ENCODE data around the gene NKAP.

The NKAP gene

DNA sequence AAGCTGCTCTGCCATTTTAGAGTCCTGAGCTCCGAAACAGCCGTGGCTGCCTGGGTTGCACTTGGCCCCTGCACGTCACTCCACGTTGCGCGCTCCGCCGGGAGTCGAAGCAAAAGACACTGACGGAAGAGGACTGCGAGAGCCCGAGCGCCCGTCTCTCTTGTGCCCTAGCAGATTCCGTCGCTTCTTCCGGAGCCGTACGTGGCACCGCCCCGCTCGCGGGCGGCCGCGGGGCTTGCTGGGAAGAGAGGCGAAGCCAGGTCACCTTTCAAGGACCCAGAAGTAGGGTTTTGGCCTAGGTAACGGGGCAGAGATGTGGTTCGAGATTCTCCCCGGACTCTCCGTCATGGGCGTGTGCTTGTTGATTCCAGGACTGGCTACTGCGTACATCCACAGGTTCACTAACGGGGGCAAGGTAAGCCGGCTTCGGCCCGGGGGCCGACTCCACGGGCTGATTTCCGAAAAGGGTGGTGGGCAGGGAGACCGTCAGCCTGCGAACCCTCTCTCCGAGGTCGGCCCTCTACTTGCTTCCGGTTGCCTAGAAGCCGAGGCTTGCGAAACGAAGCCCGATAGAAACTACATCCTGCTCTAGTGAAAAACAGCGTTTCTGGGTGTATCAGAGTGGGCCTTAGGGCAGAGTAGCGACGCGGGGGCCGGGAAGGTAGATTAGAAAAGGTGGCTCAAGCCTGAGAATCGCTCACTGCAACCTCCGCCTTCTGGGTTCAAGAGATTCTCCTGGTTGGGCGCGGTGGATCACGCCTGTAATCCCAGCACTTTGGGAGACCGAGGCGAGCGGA, 71.8 kb downstream of the NKAP start, which contains the start of the genes NDUFA1 and RNF113A:
Gene NDUFA1, plus strand, starts transcription at position 234 of the 797 bp plus-strand sequence. Its CDS starts 80 bp downstream, at position 314.
Gene RNF113A, minus strand, starts transcription at position 135 of the 797 bp plus-strand sequence. Its CDS starts 120 bp downstream, at position 15.
- Mint-ChIP-seq H3K36me3 (ENCODE audit: insufficient read depth) (peaks cover 33% of the 10 kb centered on the region), H3K9me3 (no peaks in the 10 kb centered on the region), H3K4me3 (peak within 1 kb of the TSS; percentile 95), H3K4me1 (peaks cover 17% of the 10 kb centered on the region), H3K27ac (ENCODE audit: low read depth) (peak within 1 kb of the TSS; percentile 98), H3K27me3 (no peaks in the 10 kb centered on the region)
- ATAC-seq (replicated peaks; ENCODE audit: extremely low read depth, poor library complexity, severe bottlenecking) (peak; percentile 89), DNase-seq (ENCODE audit: low spot score in 2 of 2) (peak; percentile 64 to 79)

GRCh38 chrX:119871245-119871598, 72.3 kb downstream of the NKAP start:
- H3K4me1 Mint-ChIP-seq, result peaks cover 17% of the 10 kb centered on the region
- DNase-seq (ENCODE audit: low spot score in 2 of 2) (no peak), ATAC-seq (replicated peaks; ENCODE audit: extremely low read depth, poor library complexity, severe bottlenecking) (peak; percentile 45)
- H3K4me3 Mint-ChIP-seq, result peak overlapping the region; percentile 95
- no peaks in the 10 kb centered on the region for H3K9me3 Mint-ChIP-seq
- peak overlapping the region; percentile 98 for H3K27ac Mint-ChIP-seq (ENCODE audit: low read depth)
- H3K27me3 Mint-ChIP-seq, result no peaks in the 10 kb centered on the region
- peaks cover 32% of the 10 kb centered on the region for H3K36me3 Mint-ChIP-seq (ENCODE audit: insufficient read depth)
